PC-3 (cell line): Measurements from ENCODE around the gene CC2D2A. TPM values are rescaled to one million over a fixed set of nuclear protein-coding genes. Genes with fewer than 3 reads are reported as not detected.
"Not testable (repeated sequence)": the region's sequence is repeated elsewhere in the genome, so short reads cannot be mapped to it uniquely, and the experiment has no call there.

Experiments used
- ATAC-seq: fragments of 200-7000 bp; cut with Tn5 transposase; 2 replicates; pipeline ENCODE4 v1.9.1; 2020; ENCODE audit warnings: mild to moderate bottlenecking, moderate library complexity
- BruUV-seq: library from RNA; stranded (reverse); fragments of 400-500 nt; replicated peaks from 2 replicates; lab custom pipeline; 2021; lab: Mats Ljungman, UMichigan
- CTCF ChIA-PET: fragments of 300-600 bp; sonication (Branson Sonifier 250); formaldehyde crosslinking; loops from one replicate; lab custom pipeline; 2022; ENCODE audit warnings: antibody characterized with exemption; lab: Charles Lee
- POLR2A ChIA-PET: fragments of 300-600 bp; sonication (Branson Sonifier 250); formaldehyde crosslinking; loops from one replicate; lab custom pipeline; 2022; ENCODE audit warnings: antibody characterized with exemption; ENCODE audit not compliant: unreplicated experiment; lab: Charles Lee
- DNase-seq: peaks from one replicate; pipeline ENCODE4 v3.0.0-alpha.2; 2015
- H2AFZ ChIP-seq: fragments of 300-600 bp; sonication (generic); 2 replicates; pipeline ENCODE4 v1.6.0; 2016; ENCODE audit warnings: antibody characterized with exemption, low read length
- H3F3A ChIP-seq: fragments of 300-600 bp; sonication (generic); one replicate; pipeline ENCODE4 v1.6.0; 2017; ENCODE audit warnings: antibody characterized with exemption, low read length, control low read depth, mild to moderate bottlenecking; ENCODE audit not compliant: unreplicated experiment
- H3K27ac ChIP-seq: fragments of 300-600 bp; sonication (generic); 2 replicates; pipeline ENCODE4 v1.5.1; 2016; ENCODE audit warnings: mild to moderate bottlenecking, low read length
- H3K27me3 ChIP-seq: fragments of 300-600 bp; sonication (generic); 2 replicates; pipeline ENCODE4 v1.6.1; 2016; ENCODE audit warnings: low read length, mixed read lengths
- H3K36me3 ChIP-seq: fragments of 300-600 bp; sonication (generic); 2 replicates; pipeline ENCODE4 v1.6.1; 2016; ENCODE audit warnings: low read depth, mixed run types, low read length, mixed read lengths
- H3K4me1 ChIP-seq: fragments of 300-600 bp; sonication (generic); 2 replicates; pipeline ENCODE4 v1.5.1; 2016; ENCODE audit warnings: low read length; ENCODE audit not compliant: insufficient read depth
- H3K4me2 ChIP-seq: fragments of 300-600 bp; sonication (generic); 2 replicates; pipeline ENCODE4 v1.6.0; 2016; ENCODE audit warnings: low read length
- H3K4me3 ChIP-seq: fragments of 300-600 bp; sonication (generic); 2 replicates; pipeline ENCODE4 v1.5.1; 2016; ENCODE audit warnings: mild to moderate bottlenecking, low read length, mixed read lengths
- H3K79me2 ChIP-seq: fragments of 300-600 bp; sonication (generic); 2 replicates; pipeline ENCODE4 v1.6.1; 2017; ENCODE audit warnings: low read length, mixed read lengths
- H3K9ac ChIP-seq: fragments of 300-600 bp; sonication (generic); 2 replicates; pipeline ENCODE4 v1.6.0; 2016; ENCODE audit warnings: mild to moderate bottlenecking, low read length
- H3K9me2 ChIP-seq: fragments of 300-600 bp; sonication (generic); replicated peaks from 2 replicates; pipeline ENCODE4 v1.6.1; 2016; ENCODE audit warnings: mixed run types, low read length, mixed read lengths
- H3K9me3 ChIP-seq: fragments of 300-600 bp; sonication (generic); 2 replicates; pipeline ENCODE4 v1.6.1; 2016; ENCODE audit warnings: low read length, mixed read lengths
- H4K20me1 ChIP-seq: fragments of 300-600 bp; sonication (generic); 2 replicates; pipeline ENCODE4 v1.6.1; 2016; ENCODE audit warnings: low read length, mixed read lengths
- EZH2 ChIP-seq: fragments of 300-600 bp; sonication (generic); IDR thresholded peaks from one replicate; pipeline ENCODE4 v1.6.1; 2017; ENCODE audit warnings: antibody characterized with exemption, mild to moderate bottlenecking, low read length; ENCODE audit not compliant: unreplicated experiment
- EZH2phosphoT487 ChIP-seq: fragments of 300-600 bp; sonication (generic); IDR thresholded peaks from 2 replicates; pipeline ENCODE4 v1.6.1; 2018; ENCODE audit warnings: mild to moderate bottlenecking, antibody characterized with exemption, low read length, borderline replicate concordance
- intact Hi-C: fragments of 100-400 bp; cut with micrococcal nuclease; formaldehyde crosslinking; loops from 2 replicates; pipeline ENCODE4 v1.9.0; 2023
- total RNA-seq: library from RNA; depleted of rRNA; stranded (reverse); fragments of >200 nt; gene quantifications from 2 replicates; pipeline ENCODE4 v1.2.3, GENCODE V29; 2014
- TF ChIP-seq, protein P1 (sequence below): fragments of 300-600 bp; sonication (generic); conservative IDR thresholded peaks from 2 replicates; pipeline ENCODE4 v1.5.1; 2017; ENCODE audit warnings: antibody characterized with exemption, low read depth, mild to moderate bottlenecking, low read length

Gene CC2D2A
- total RNA-seq, 1 experiment from 2014 or later = 13.4 TPM

- no peaks in the 10 kb centered on the region for H3K27me3 ChIP-seq
- DNase-seq (no peak), ATAC-seq (no peak)
- ChIA-PET CTCF (no interaction called here), POLR2A (no interaction called here)
- no peaks in the 10 kb centered on the region for H4K20me1 ChIP-seq
- no peaks in the 10 kb centered on the region for H3K9me3 ChIP-seq
- H2AFZ ChIP-seq = no peak overlapping the region
- intact Hi-C loops = no loop called here
- peaks cover 4% of the 10 kb centered on the region; the same call in 1 of the 2 replicates for H3K36me3 ChIP-seq
- no peaks in the 10 kb centered on the region for H3F3A ChIP-seq
- TF ChIP-seq EZH2 (no peak), EZH2phosphoT487 (no peak)
- TF ChIP-seq, protein P1, sequence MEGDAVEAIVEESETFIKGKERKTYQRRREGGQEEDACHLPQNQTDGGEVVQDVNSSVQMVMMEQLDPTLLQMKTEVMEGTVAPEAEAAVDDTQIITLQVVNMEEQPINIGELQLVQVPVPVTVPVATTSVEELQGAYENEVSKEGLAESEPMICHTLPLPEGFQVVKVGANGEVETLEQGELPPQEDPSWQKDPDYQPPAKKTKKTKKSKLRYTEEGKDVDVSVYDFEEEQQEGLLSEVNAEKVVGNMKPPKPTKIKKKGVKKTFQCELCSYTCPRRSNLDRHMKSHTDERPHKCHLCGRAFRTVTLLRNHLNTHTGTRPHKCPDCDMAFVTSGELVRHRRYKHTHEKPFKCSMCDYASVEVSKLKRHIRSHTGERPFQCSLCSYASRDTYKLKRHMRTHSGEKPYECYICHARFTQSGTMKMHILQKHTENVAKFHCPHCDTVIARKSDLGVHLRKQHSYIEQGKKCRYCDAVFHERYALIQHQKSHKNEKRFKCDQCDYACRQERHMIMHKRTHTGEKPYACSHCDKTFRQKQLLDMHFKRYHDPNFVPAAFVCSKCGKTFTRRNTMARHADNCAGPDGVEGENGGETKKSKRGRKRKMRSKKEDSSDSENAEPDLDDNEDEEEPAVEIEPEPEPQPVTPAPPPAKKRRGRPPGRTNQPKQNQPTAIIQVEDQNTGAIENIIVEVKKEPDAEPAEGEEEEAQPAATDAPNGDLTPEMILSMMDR = no peak
- H3K4me1 ChIP-seq = no peaks in the 10 kb centered on the region
- H3K79me2 ChIP-seq = no peaks in the 10 kb centered on the region
- H3K27ac ChIP-seq = no peak overlapping the region
- H3K4me3 ChIP-seq = no peak overlapping the region
- H3K9me2 ChIP-seq = no peaks in the 10 kb centered on the region
- no peak overlapping the region for H3K9ac ChIP-seq
- no TSS peak for BruUV-seq
- no peak overlapping the region for H3K4me2 ChIP-seq
These were observed 46.8 kb downstream of the CC2D2A start for GRCh38 chr4:15516494-15516893.

- POLR2A ChIA-PET, CTCF ChIA-PET, H3K9me3 ChIP-seq: not testable (repeated sequence)
These were observed 48.0 kb downstream of the CC2D2A start for GRCh38 chr4:15517681-15518080.

DNA sequence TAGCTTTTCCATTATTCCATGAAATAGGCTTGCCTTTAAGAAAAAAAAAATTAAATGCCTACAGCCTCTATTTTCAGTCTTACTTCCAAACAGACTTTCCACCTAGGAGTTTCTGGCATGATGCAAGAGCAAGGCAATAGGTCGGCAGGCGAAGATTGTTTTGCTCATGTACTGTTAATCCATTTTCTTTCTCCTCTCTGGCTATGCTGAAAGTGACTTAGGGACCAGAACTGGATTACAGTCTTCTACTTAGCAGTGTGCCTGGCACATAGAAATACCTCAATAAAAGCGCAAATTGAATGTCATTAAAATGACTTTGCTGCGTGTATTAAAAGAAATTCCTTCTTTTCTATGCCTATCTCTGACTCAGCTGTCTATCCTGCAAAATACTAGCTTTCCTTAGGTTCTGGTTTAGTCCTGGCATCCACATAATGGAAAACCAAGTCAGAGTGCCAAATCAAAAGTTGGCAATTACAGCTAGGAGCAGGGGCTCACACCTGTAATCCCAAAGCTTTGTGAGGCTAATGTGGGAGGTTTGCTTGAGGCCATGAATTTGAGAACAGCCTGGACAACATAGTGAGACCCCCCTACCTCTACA, 51.9 kb downstream of the CC2D2A start:
- Histone ChIP-seq H3F3A (no peaks in the 10 kb centered on the region), H3K9me3 (no peaks in the 10 kb centered on the region), H3K9me2 (no peaks in the 10 kb centered on the region), H3K27ac (no peak overlapping the region), H3K79me2 (no peaks in the 10 kb centered on the region), H2AFZ (no peak overlapping the region), H4K20me1 (no peaks in the 10 kb centered on the region), H3K36me3 (0 out of 2 replicates have a peak, but pooled peaks cover 4% of the 10 kb centered on the region), H3K4me1 (peaks cover 10% of the 10 kb centered on the region; the same call in 1 of the 2 replicates), H3K4me2 (no peak overlapping the region), H3K9ac (no peak overlapping the region), H3K27me3 (no peaks in the 10 kb centered on the region), H3K4me3 (no peak overlapping the region)
- intact Hi-C loops = no loop called here
- TF ChIP-seq, protein P1 = no peak
- TF ChIP-seq EZH2 (no peak), EZH2phosphoT487 (no peak)
- CTCF ChIA-PET = no interaction called here
- DNase-seq = no peak
- POLR2A ChIA-PET = no interaction called here
- ATAC-seq = no peak
- no TSS peak for BruUV-seq

More at GRCh38 chr4:15517681-15518080, 48.0 kb downstream of the CC2D2A start:
- H3K4me2 ChIP-seq, ATAC-seq, H3K9me2 ChIP-seq, H2AFZ ChIP-seq, DNase-seq, H3F3A ChIP-seq, H3K4me3 ChIP-seq, BruUV-seq, H3K79me2 ChIP-seq, H3K36me3 ChIP-seq, H3K27ac ChIP-seq, H4K20me1 ChIP-seq, H3K4me1 ChIP-seq, H3K27me3 ChIP-seq, intact Hi-C loops, H3K9ac ChIP-seq: not testable (repeated sequence)
